RWPE1 (cell line): ENCODE results near the gene ATP6V1C2.

Source experiments
- CTCF ChIA-PET: fragments of 350-600 bp; sonication (Branson Sonifier 250); formaldehyde crosslinking; extraction: SDS; loops from one replicate; lab custom pipeline; 2021; lab: Yijun Ruan, JAX
- POLR2A ChIA-PET: fragments of 400-600 bp; formaldehyde crosslinking; extraction: SDS; loops from one replicate; lab custom pipeline; 2020; ENCODE audit warnings: antibody characterized with exemption; ENCODE audit not compliant: low non-redundant PET; lab: Yijun Ruan, JAX
- DNase-seq: peaks from one replicate; pipeline ENCODE4 v3.0.0; 2012; ENCODE audit warnings: low spot score
- H3K27ac ChIP-seq: fragments of 450-650 bp; 2 replicates; pipeline ENCODE4 v1.5.1; 2017
- TF ChIP-seq, protein P1 (sequence below): fragments of 450-650 bp; conservative IDR thresholded peaks from 2 replicates; pipeline ENCODE4 v1.5.1; 2017; ENCODE audit warnings: low read depth, mild to moderate bottlenecking

The ATP6V1C2 gene, protein sequence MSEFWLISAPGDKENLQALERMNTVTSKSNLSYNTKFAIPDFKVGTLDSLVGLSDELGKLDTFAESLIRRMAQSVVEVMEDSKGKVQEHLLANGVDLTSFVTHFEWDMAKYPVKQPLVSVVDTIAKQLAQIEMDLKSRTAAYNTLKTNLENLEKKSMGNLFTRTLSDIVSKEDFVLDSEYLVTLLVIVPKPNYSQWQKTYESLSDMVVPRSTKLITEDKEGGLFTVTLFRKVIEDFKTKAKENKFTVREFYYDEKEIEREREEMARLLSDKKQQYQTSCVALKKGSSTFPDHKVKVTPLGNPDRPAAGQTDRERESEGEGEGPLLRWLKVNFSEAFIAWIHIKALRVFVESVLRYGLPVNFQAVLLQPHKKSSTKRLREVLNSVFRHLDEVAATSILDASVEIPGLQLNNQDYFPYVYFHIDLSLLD

DNA sequence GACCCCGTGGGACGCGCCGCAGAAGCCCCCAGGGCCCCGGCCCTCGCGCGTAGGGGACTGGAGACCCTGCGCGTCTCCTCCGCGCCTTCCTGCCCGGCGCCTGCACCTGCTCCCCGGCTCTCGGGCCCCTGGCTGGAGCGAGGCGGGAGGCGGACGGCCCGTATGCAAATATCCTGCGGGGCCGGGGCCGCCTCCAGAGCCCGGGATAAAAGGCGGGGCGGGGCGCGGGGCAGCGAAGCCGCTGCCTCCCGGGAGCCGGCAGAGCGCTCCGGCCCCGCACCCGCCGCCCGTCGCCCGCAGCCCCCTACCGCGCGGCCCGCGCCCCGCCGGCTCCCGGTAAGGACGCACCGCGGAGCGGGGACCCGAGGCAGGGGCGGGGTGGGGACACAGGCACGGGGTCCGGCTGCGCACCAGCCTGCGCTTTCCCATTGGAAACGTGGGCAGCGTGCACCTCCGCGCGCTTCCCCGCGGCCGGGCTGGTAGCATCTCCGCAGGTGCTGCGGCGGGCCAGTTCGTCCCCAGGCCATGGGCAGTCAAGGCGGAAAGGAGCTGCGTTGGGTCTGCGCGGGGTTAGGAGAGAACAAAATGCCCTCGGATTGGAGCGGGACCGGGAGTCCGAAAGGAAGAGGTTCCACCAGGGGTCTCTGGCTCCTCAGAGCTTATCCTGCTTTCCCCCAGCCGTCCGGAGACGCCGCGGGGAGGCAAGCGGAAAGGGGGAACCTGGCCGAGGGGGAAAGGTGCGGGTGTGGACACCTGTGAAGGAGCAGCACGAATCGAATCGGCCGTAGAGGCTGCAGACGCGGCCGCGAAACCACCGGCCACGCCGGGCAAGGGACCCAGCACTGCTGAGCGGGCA, at the start of gene ATP6V1C2:
Gene ATP6V1C2, plus strand, starts transcription at position 235 of the 856 bp plus-strand sequence. CDS start 1,220 bp downstream, outside the sequence.
- TF ChIP-seq, protein P1, sequence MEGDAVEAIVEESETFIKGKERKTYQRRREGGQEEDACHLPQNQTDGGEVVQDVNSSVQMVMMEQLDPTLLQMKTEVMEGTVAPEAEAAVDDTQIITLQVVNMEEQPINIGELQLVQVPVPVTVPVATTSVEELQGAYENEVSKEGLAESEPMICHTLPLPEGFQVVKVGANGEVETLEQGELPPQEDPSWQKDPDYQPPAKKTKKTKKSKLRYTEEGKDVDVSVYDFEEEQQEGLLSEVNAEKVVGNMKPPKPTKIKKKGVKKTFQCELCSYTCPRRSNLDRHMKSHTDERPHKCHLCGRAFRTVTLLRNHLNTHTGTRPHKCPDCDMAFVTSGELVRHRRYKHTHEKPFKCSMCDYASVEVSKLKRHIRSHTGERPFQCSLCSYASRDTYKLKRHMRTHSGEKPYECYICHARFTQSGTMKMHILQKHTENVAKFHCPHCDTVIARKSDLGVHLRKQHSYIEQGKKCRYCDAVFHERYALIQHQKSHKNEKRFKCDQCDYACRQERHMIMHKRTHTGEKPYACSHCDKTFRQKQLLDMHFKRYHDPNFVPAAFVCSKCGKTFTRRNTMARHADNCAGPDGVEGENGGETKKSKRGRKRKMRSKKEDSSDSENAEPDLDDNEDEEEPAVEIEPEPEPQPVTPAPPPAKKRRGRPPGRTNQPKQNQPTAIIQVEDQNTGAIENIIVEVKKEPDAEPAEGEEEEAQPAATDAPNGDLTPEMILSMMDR = no peak
- ChIA-PET CTCF (interaction anchor here (0.7 to 0.8 kb wide), 2 partner anchors 70 to 1842 kb away, joined by 3 to 7 read pairs; no protein-coding TSS in a partner anchor), POLR2A (no interaction called here)
- peak; percentile 43 for DNase-seq
- no peak within 1 kb of the TSS for H3K27ac ChIP-seq

DNA sequence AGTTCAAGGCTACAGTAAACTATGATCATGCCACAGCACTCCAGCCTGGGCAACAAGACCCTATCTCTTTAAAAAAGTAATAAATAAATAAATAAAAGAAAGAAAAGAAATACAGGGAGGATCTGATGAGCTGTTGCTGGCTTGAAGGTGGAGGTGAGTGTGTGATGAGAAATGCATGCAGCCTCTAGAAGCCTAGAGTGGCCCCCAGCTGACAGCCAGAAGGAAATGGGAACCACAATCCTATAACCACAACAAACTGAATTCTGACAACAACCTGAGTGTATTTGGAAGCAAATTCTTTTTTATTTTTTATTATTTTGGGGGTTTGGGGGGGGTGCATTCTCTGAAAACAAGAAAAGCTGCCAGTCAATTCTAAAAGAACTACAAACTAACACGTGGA, 46.3 kb upstream of the ATP6V1C2 start:
- TF ChIP-seq, protein P1 = no peak
- DNase-seq = no peak
- CTCF ChIA-PET = interaction anchor here (0.6 to 0.7 kb wide), 2 partner anchors 10 to 1288 kb away, joined by 3 to 4 read pairs; no protein-coding TSS in a partner anchor
- POLR2A ChIA-PET = no interaction called here
- H3K27ac ChIP-seq = no peak overlapping the region

DNA sequence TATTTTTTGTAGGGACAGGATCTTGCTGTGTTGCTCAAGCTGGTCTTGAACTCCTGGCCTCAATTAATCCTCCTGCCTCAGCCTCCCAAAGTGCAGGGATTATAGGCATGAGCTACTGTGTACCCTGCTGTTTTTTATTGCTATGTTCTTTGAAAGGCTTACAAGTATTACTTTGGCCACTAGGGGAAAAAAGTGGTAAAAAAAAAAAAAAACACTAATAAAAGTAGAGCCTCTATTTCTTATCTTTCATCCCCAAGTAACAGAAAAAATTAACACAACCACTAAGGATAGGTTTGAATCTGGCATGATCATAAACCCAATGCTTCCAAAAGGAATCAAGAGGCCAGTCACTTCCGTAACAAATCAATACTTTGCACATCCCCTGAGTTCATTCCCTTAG, 43.2 kb upstream of the ATP6V1C2 start:
- CTCF ChIA-PET = interaction anchor here (0.6 to 0.9 kb wide), 4 partner anchors 9 to 730 kb away, joined by 3 to 11 read pairs (median 5); no protein-coding TSS in a partner anchor
- TF ChIP-seq, protein P1 = peak; percentile 20; the same call in 1 of the 2 replicates
- POLR2A ChIA-PET = no interaction called here
- DNase-seq = peak; percentile 15
- H3K27ac ChIP-seq = no peak overlapping the region

DNA sequence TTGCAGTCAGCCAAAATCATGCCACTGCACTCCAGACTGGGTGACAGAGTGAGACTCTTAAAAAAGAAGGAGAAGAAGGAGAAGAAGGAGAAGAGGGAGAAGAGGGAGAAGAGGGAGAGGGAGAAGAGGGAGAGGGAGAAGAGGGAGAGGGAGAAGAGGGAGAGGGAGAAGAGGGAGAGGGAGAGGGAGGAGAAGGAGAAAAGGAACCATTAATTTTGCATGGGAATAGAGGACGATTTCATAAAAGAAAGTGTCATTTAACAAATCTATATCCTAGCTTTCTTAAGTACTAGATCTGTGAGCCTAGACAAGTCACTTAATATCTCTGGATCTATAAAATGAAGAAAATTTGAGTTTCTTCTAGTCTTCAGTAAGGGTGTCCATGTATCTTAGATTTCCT, 41.2 kb upstream of the ATP6V1C2 start:
- TF ChIP-seq, protein P1 = no peak
- ChIA-PET CTCF (no interaction called here), POLR2A (no interaction called here)
- no peak for DNase-seq
- H3K27ac ChIP-seq = no peak overlapping the region

DNA sequence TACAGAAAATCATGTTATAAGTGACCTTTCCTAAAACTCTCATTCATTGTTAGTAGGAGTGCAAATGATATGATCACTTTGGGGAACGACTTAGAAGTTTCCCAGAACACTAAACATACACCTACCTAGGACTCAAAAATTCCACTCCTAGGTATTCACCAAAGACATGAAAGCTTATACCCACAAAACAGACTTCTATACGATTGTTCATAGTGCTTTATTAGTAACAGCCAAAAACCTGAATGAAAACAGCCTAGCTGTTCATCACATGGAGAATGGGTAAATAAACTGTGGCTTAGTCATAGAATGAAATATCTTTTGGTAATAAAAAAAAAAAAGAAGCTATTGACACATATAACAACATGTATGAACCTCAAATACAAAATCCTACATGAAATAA, 40.5 kb upstream of the ATP6V1C2 start:
- TF ChIP-seq, protein P1 = no peak
- ChIA-PET CTCF (interaction anchor here (0.7 kb wide), 1 partner anchor 270 kb away, joined by 3 read pairs; no protein-coding TSS in a partner anchor), POLR2A (interaction anchor here (1.2 kb wide), 1 partner anchor 9 kb away, joined by 4 read pairs; the partner anchor contains the start of gene NOL10)
- no peak for DNase-seq
- H3K27ac ChIP-seq = no peak overlapping the region

DNA sequence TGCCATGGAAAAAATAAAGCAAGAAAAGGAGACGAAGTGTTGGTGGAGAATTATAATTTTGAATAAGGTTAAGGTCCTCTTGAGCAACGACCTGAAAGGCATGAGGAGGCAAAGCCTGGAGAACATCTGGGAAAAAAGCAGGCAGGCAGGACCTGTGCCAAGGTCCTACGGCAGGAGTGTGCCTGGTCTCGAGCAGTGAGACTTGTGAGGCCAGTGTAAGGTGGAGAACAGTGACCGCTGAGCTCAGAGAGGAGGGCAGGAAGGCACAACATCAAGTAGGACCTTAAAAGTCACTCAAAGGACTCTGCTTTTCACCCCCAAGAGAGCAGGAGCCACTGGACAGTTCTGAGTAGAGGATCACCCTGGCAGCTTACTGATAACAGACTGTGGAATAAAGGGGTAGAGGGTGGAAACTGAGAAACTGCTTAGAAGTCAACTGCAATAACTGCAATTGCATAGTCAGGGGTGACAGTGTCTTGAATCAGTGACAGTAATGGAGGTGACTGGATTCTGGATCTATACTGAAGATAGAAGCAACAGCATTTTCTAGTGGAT, 35.2 kb upstream of the ATP6V1C2 start:
- no peak overlapping the region for H3K27ac ChIP-seq
- no peak for DNase-seq
- ChIA-PET CTCF (interaction anchor here (0.6 to 1.1 kb wide), 3 partner anchors 8 to 312 kb away, joined by 3 read pairs; no protein-coding TSS in a partner anchor), POLR2A (interaction anchor here (0.6 kb wide), 1 partner anchor 10 kb away, joined by 3 read pairs; no protein-coding TSS in a partner anchor)
- TF ChIP-seq, protein P1 = no peak
